Measurements from ENCODE around the gene CTNNA3.

DNA sequence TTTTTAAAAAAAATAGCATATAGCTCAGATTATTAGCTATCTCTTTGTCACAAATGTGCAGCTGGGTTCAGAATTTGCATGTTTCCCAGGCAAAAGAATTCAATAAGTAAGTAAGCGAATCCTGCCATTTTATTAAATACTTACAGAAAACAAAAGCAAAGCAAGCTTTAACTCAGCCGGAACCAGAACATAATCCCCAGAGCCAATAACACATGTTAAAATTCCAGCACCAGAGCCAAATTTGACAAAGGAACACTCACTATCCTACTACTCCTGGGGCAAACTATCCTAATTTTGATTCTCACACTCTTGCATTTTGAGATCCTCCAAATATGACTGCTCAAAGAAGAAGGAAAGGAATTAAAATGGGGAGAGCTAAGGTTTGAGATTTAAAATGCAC lies 737.5 kb downstream of the CTNNA3 start:
- TF ChIP-seq, protein P1, sequence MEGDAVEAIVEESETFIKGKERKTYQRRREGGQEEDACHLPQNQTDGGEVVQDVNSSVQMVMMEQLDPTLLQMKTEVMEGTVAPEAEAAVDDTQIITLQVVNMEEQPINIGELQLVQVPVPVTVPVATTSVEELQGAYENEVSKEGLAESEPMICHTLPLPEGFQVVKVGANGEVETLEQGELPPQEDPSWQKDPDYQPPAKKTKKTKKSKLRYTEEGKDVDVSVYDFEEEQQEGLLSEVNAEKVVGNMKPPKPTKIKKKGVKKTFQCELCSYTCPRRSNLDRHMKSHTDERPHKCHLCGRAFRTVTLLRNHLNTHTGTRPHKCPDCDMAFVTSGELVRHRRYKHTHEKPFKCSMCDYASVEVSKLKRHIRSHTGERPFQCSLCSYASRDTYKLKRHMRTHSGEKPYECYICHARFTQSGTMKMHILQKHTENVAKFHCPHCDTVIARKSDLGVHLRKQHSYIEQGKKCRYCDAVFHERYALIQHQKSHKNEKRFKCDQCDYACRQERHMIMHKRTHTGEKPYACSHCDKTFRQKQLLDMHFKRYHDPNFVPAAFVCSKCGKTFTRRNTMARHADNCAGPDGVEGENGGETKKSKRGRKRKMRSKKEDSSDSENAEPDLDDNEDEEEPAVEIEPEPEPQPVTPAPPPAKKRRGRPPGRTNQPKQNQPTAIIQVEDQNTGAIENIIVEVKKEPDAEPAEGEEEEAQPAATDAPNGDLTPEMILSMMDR (IDR thresholded peaks at IDR 0.05; ENCODE audit: insufficient read depth, low read length, poor library complexity, severe bottlenecking) = no peak
- no peak for TF ChIP-seq EZH2phosphoT487 (conservative IDR thresholded peaks at IDR 0.05; ENCODE audit: low read length)
